ENCODE data around the gene HIVEP3.

Gene HIVEP3

GRCh38 chr1:41672641-41673361 lies 245.9 kb downstream of the HIVEP3 start:
- TF ChIP-seq, protein P1, sequence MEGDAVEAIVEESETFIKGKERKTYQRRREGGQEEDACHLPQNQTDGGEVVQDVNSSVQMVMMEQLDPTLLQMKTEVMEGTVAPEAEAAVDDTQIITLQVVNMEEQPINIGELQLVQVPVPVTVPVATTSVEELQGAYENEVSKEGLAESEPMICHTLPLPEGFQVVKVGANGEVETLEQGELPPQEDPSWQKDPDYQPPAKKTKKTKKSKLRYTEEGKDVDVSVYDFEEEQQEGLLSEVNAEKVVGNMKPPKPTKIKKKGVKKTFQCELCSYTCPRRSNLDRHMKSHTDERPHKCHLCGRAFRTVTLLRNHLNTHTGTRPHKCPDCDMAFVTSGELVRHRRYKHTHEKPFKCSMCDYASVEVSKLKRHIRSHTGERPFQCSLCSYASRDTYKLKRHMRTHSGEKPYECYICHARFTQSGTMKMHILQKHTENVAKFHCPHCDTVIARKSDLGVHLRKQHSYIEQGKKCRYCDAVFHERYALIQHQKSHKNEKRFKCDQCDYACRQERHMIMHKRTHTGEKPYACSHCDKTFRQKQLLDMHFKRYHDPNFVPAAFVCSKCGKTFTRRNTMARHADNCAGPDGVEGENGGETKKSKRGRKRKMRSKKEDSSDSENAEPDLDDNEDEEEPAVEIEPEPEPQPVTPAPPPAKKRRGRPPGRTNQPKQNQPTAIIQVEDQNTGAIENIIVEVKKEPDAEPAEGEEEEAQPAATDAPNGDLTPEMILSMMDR (conservative IDR thresholded peaks at IDR 0.05; ENCODE audit: low read depth, low read length) = no peak
- DNase-seq (ENCODE audit: low read depth) = no peak
- H3K4me3 ChIP-seq (ENCODE audit: low read length) = no peak overlapping the region

DNA sequence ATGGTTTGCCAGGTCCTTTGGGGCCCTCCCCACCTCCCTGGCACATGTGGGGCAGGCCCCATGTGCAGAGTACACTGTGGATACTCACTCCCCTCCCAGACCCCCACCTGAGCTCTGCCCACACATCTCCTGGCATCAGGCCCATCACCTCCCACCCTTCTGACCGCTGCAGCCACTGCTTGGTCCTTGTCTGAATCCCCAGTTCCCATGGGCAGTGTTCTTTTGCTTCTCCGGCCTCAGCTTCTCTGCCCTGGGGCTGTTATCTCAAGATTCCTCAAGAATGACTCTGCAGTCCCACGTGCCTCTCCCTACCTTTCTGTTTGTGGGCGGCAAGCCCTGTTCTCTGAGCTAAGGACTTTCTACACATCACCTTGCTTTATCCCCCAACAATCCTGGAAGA lies 246.5 kb downstream of the HIVEP3 start:
- TF ChIP-seq, protein P1 (conservative IDR thresholded peaks at IDR 0.05; ENCODE audit: low read depth, low read length) = no peak
- DNase-seq (ENCODE audit: low read depth) = peak; percentile 37
- no peak overlapping the region for H3K4me3 ChIP-seq (ENCODE audit: low read length)

DNA sequence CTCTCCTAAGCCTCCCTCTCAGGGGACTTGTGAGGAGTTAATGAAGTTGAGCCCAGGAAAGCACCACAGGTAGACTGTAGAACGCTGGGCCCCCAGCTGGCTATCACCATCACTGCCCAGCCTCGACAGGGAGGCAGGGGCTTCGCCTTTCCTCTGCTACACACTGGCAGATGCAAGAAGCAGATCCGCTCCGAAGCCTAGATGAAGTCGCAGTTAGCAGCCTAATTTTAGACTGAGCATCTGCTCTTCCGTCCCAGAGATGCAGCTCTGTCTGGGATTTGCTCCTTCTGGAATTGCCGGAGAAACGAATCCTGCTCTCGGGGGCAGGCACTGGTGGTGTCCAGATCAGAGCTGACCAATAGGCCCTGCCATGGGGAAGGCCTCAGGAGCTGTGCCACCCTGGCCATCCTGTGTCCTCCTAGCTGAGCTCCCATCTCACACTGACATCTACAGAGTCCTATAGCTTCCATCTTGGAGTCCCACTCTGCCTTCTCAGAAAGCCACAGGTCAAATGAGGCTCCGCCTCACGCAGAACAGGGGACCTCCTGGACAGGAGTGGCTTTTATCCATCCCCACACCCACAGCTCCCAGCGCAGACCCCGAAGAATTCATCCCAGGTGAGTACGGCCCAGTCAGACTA lies 247.5 kb downstream of the HIVEP3 start:
- TF ChIP-seq, protein P1 (conservative IDR thresholded peaks at IDR 0.05; ENCODE audit: low read depth, low read length) = no peak
- H3K4me3 ChIP-seq (ENCODE audit: low read length) = no peak overlapping the region
- no peak for DNase-seq (ENCODE audit: low read depth)

DNA sequence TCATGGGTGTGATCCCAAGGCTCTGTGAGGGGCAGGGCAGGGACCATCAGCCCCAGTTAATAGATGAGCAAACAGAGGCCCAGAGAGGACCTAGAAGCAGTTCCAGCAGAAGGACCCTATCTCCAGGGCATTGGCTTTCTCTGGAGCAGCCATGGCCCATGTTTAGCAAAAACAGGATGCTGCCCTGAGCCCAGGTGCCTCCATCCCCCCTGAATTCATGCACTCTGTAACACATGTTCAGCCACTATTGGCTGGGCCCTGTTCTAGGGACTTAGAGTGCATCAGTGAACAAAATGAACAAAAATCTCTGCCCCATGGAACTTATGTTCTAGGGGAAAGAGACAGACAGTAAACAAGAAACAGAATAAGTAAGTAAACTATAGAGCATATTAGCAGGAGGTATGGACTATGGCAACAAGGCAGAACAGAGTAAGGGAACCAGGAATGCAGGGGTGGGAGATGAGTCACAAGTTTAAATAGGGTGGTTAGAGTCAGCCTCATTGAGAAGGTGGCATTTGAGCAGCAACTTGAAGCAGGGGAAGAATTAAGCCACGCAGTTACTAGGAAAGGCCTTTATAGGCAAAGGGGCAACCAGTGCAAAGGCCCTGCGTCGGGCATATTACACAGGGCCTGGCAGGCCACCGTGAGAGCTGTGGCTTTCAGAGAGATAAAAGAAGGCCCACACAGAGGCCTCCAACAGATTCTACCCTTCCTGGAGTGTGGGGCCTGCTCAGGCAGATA lies 248.3 kb downstream of the HIVEP3 start:
- TF ChIP-seq, protein P1 (conservative IDR thresholded peaks at IDR 0.05; ENCODE audit: low read depth, low read length) = no peak
- no peak overlapping the region for H3K4me3 ChIP-seq (ENCODE audit: low read length)
- peak; percentile 35 for DNase-seq (ENCODE audit: low read depth)

GRCh38 chr1:41668967-41669366 lies 249.8 kb downstream of the HIVEP3 start:
- no peak for DNase-seq (ENCODE audit: low read depth)
- H3K4me3 ChIP-seq (ENCODE audit: low read length) = no peak overlapping the region
- TF ChIP-seq, protein P1 (conservative IDR thresholded peaks at IDR 0.05; ENCODE audit: low read depth, low read length) = no peak

DNA sequence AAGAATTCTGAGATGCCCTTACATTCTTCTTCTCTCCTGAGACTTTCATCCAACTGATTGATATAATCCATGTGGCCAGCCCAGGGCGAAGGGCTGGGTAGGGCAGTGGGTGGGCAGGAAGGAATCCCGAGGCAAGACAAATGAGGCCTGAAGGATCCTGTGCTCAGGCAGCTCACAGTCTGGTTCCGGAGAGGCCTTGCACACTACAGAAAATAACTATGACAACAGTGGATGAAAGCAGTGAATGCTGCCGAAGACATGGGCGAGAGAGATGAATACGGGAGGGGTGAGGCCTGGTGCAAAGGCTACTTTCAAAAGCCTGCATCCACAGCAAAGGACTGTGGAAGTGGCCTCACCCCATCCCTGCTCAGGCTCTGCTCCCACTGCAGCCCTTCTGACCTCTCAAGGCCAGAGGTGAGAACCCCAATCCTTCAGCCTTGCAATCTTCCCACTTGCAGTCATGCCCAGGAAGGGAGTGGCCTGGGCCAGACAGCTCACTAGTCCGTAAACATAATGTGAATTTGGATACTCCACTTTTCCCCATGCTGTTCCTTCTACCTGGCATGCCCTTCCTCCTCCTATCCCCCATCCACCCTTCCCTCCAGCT lies 250.6 kb downstream of the HIVEP3 start:
- H3K4me3 ChIP-seq (ENCODE audit: low read length) = no peak overlapping the region
- DNase-seq (ENCODE audit: low read depth) = no peak
- TF ChIP-seq, protein P1 (conservative IDR thresholded peaks at IDR 0.05; ENCODE audit: low read depth, low read length) = no peak

All from retinal pigment epithelial cell (primary cell).